Upper lobe of right lung (tissue), 1 donor: ENCODE data around the gene FAM78A. TPM values are rescaled to one million over a fixed set of nuclear protein-coding genes. Genes with fewer than 3 reads are reported as not detected.

Experiments
- ATAC-seq: fragments of 200-7000 bp; cut with Tn5 transposase; one replicate; pipeline ENCODE4 v1.9.1; 2020; ENCODE audit warnings: mild to moderate bottlenecking, moderate library complexity
- DNase-seq: peaks from one replicate; pipeline ENCODE4 v3.0.0-alpha.2; 2020
- H3K27ac ChIP-seq: fragments of 200-600 bp; one replicate; pipeline ENCODE4 v1.8.0; 2022
- H3K27me3 ChIP-seq: fragments of 200-600 bp; one replicate; pipeline ENCODE4 v1.8.0; 2022; ENCODE audit warnings: mild to moderate bottlenecking
- H3K36me3 ChIP-seq: fragments of 200-600 bp; one replicate; pipeline ENCODE4 v1.8.0; 2022
- H3K4me1 ChIP-seq: fragments of 200-600 bp; one replicate; pipeline ENCODE4 v1.8.0; 2022
- H3K4me3 ChIP-seq: fragments of 200-600 bp; one replicate; pipeline ENCODE4 v1.8.0; 2022; ENCODE audit warnings: mild to moderate bottlenecking
- H3K9me3 ChIP-seq: fragments of 200-600 bp; one replicate; pipeline ENCODE4 v1.8.0; 2022
- intact Hi-C: fragments of 100-400 bp; cut with DNase I; formaldehyde crosslinking; loops from one replicate; pipeline ENCODE4 v1.11.0; 2022
- total RNA-seq: library from RNA; stranded (reverse); fragmentation: NEBNext Ultra II Directional; extraction: Animal tissue kit (Norgen Biotek cat#: 25700); gene quantifications from one replicate; pipeline ENCODE4 v1.2.1, GENCODE V29; 2021
- TF ChIP-seq, protein P1 (sequence below): fragments of 200-600 bp; IDR thresholded peaks from one replicate; pipeline ENCODE4 v1.8.0; 2022; ENCODE audit warnings: antibody characterized with exemption
- donor health status: DM: no; HTN: yes; CAD: no; lungs with severe emphysema.

Gene FAM78A
- total RNA-seq, 1 donor from 2014 or later, result 14.8 TPM

GRCh38 chr9:131259916-131260597, 16.3 kb downstream of the FAM78A start:
- Histone ChIP-seq H3K4me1 (peaks cover 20% of the 10 kb centered on the region), H3K4me3 (no peak overlapping the region), H3K27me3 (no peaks in the 10 kb centered on the region), H3K27ac (no peak overlapping the region), H3K9me3 (no peaks in the 10 kb centered on the region), H3K36me3 (peaks cover 16% of the 10 kb centered on the region)
- TF ChIP-seq, protein P1, sequence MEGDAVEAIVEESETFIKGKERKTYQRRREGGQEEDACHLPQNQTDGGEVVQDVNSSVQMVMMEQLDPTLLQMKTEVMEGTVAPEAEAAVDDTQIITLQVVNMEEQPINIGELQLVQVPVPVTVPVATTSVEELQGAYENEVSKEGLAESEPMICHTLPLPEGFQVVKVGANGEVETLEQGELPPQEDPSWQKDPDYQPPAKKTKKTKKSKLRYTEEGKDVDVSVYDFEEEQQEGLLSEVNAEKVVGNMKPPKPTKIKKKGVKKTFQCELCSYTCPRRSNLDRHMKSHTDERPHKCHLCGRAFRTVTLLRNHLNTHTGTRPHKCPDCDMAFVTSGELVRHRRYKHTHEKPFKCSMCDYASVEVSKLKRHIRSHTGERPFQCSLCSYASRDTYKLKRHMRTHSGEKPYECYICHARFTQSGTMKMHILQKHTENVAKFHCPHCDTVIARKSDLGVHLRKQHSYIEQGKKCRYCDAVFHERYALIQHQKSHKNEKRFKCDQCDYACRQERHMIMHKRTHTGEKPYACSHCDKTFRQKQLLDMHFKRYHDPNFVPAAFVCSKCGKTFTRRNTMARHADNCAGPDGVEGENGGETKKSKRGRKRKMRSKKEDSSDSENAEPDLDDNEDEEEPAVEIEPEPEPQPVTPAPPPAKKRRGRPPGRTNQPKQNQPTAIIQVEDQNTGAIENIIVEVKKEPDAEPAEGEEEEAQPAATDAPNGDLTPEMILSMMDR, result no peak
- DNase-seq (no peak), ATAC-seq (no peak)
- intact Hi-C loops, result no loop called here

GRCh38 chr9:131259432-131259898, 16.8 kb downstream of the FAM78A start:
- intact Hi-C loops, result no loop called here

DNA sequence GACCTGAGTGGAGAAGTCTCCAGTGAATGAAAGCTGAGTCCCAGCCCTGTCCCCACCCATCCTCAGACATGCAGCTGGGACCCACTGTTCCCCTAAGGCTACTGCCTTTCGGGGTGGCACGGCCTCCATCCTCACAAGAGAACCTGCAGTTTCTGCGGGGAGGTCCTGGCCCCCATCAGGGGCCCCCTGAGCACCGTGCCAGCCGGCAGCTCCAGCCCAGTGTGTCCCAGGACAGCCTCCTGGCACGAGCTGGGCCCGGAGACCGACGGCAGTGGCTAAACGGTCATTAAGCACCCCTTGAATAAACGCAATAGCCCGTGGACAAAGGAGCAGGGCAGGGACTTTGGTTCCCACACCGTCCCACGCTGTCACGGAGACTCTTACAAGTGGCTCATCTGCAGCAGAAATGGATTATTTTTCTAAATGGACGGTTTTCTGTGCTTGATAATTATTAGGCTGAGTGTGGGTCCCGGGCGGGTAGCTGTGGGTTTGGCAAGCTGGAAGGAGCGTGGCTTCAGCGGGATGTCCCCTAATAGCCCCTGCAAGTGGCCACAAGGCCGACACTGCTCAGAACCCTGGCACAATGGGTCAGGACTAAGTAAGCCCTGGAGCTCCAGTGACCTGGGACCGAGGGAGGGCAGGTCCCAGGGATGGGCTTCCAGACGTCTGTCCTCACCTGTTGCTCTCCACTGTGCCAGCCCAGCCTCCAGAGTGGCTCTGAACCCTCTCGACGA, 17.4 kb downstream of the FAM78A start:
- Histone ChIP-seq H3K9me3 (no peaks in the 10 kb centered on the region), H3K4me3 (no peak overlapping the region), H3K4me1 (peaks cover 22% of the 10 kb centered on the region), H3K36me3 (peaks cover 16% of the 10 kb centered on the region), H3K27ac (peak overlapping the region; percentile 6), H3K27me3 (no peaks in the 10 kb centered on the region)
- intact Hi-C loops, result no loop called here
- DNase-seq (no peak), ATAC-seq (no peak)
- TF ChIP-seq, protein P1, result no peak

More at GRCh38 chr9:131259432-131259898, 16.8 kb downstream of the FAM78A start:
- TF ChIP-seq, protein P1, result no peak
- Histone ChIP-seq H3K36me3 (peaks cover 16% of the 10 kb centered on the region), H3K4me3 (no peak overlapping the region), H3K9me3 (no peaks in the 10 kb centered on the region), H3K27ac (no peak overlapping the region), H3K4me1 (peaks cover 22% of the 10 kb centered on the region), H3K27me3 (no peaks in the 10 kb centered on the region)
- ATAC-seq, result no peak
- no peak for DNase-seq

DNA sequence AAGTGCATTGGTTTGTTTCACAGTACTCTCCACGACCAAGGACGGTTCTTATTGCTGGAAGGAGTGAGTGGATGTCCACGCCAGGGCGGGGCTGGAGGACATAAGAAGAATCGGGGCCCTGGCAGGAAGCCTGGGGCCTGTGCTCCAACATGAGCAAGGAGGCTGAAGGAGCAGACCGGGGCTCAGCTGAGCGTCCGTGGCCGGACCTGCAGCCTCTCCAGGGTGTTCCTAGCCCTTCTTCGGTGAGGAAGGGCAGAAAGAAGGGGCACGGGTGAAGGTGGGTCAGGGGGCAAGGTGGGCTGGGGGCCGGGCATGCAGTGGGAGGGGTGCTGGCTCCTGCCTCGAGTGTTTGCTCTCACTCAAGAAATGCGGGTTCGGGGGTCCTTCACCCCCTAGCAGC, 18.1 kb downstream of the FAM78A start:
- Histone ChIP-seq H3K4me1 (peaks cover 22% of the 10 kb centered on the region), H3K36me3 (peaks cover 16% of the 10 kb centered on the region), H3K27me3 (no peaks in the 10 kb centered on the region), H3K4me3 (no peak overlapping the region), H3K9me3 (no peaks in the 10 kb centered on the region), H3K27ac (peak overlapping the region; percentile 6)
- ATAC-seq, result no peak
- no peak for DNase-seq
- TF ChIP-seq, protein P1, result no peak
- intact Hi-C loops, result no loop called here

DNA sequence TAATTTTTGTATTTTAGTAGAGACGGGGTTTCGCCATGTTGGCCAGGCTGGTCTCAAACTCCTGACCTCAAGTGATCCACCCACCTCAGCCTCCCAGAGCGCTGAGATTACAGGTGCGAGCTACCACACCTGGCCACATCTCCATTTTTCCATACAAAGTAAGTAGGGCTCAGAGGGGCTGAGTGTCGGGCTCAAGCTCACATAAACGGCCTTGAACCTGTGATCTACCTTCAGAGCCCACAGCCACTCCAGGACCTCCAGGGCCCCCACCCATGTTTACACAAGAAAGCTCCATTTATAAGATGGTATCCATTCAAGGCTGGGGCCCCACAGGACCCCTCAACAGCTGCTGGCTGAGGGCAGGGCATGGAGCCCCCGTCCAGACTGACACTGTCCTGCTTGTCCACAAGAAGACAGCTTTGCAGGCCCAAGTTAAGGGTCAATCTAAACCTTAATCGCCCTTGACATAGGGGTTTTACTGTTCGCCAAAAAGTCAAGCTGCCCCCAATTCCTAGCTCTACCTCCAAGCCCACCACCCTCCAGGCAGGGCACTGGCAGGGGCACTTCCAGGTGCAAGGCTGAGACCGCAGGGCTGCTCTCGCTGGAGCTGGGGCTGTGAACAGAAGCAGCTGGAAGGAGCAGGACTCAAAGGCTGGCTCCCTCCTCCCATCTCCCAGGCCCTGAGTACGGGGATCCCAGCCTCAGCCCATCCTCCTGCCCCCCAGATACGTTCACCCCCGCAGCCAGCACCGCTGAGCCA, 18.9 kb downstream of the FAM78A start:
- Histone ChIP-seq H3K4me3 (no peak overlapping the region), H3K27ac (no peak overlapping the region), H3K4me1 (peaks cover 22% of the 10 kb centered on the region), H3K27me3 (no peaks in the 10 kb centered on the region), H3K9me3 (no peaks in the 10 kb centered on the region), H3K36me3 (peaks cover 16% of the 10 kb centered on the region)
- DNase-seq (no peak), ATAC-seq (no peak)
- TF ChIP-seq, protein P1, result no peak
- intact Hi-C loops, result no loop called here
